ENCODE results near the gene ATP5F1E.

The ATP5F1E gene

GRCh38 chr20:59044796-59045195 is 12.7 kb upstream of the ATP5F1E start:
- H3K36me3 ChIP-seq (ENCODE audit: insufficient read depth, low read length), result peaks cover 17% of the 10 kb centered on the region
- no peaks in the 10 kb centered on the region for H4K20me1 ChIP-seq (ENCODE audit: insufficient read depth, low read length)
- H3K9me3 ChIP-seq (ENCODE audit: low read length), result no peaks in the 10 kb centered on the region
- no peak overlapping the region for H2AFZ ChIP-seq (ENCODE audit: low read length)
- H3K4me1 ChIP-seq (ENCODE audit: insufficient read depth, low read length, severe bottlenecking), result peaks cover 36% of the 10 kb centered on the region
- H3K27ac ChIP-seq (ENCODE audit: low read depth, low read length, poor library complexity, severe bottlenecking), result no peak overlapping the region
- H3K4me2 ChIP-seq (ENCODE audit: low read length), result no peak overlapping the region
- TF ChIP-seq CTCF (IDR thresholded peaks at IDR 0.05; ENCODE audit: low read length), result no peak
- no peak for TF ChIP-seq EZH2 (IDR thresholded peaks at IDR 0.05; ENCODE audit: borderline replicate concordance, low read length)
- H3K9me2 ChIP-seq (ENCODE audit: low read depth, low read length), result no peaks in the 10 kb centered on the region
- H3K27me3 ChIP-seq (ENCODE audit: insufficient read depth, low read length), result no peaks in the 10 kb centered on the region
- no peak overlapping the region for H3K4me3 ChIP-seq (ENCODE audit: low read depth, low read length, poor library complexity, severe bottlenecking)
- no peaks in the 10 kb centered on the region for H3F3A ChIP-seq (ENCODE audit: insufficient read depth, low read length)
- H3K9ac ChIP-seq (ENCODE audit: low read length), result no peak overlapping the region
- H3K79me2 ChIP-seq (ENCODE audit: insufficient read depth, low read length), result peaks cover 26% of the 10 kb centered on the region

GRCh38 chr20:59044295-59044694 is 12.2 kb upstream of the ATP5F1E start:
- no peaks in the 10 kb centered on the region for H3F3A ChIP-seq (ENCODE audit: insufficient read depth, low read length)
- TF ChIP-seq CTCF (IDR thresholded peaks at IDR 0.05; ENCODE audit: low read length) (no peak), EZH2 (IDR thresholded peaks at IDR 0.05; ENCODE audit: borderline replicate concordance, low read length) (no peak)
- no peaks in the 10 kb centered on the region for H4K20me1 ChIP-seq (ENCODE audit: insufficient read depth, low read length)
- H3K79me2 ChIP-seq (ENCODE audit: insufficient read depth, low read length), result peaks cover 31% of the 10 kb centered on the region
- no peak overlapping the region for H3K4me3 ChIP-seq (ENCODE audit: low read depth, low read length, poor library complexity, severe bottlenecking)
- peaks cover 18% of the 10 kb centered on the region for H3K36me3 ChIP-seq (ENCODE audit: insufficient read depth, low read length)
- H3K9me3 ChIP-seq (ENCODE audit: low read length), result no peaks in the 10 kb centered on the region
- no peaks in the 10 kb centered on the region for H3K27me3 ChIP-seq (ENCODE audit: insufficient read depth, low read length)
- H2AFZ ChIP-seq (ENCODE audit: low read length), result no peak overlapping the region
- peaks cover 41% of the 10 kb centered on the region for H3K4me1 ChIP-seq (ENCODE audit: insufficient read depth, low read length, severe bottlenecking)
- H3K27ac ChIP-seq (ENCODE audit: low read depth, low read length, poor library complexity, severe bottlenecking), result no peak overlapping the region
- H3K9me2 ChIP-seq (ENCODE audit: low read depth, low read length), result no peaks in the 10 kb centered on the region
- H3K9ac ChIP-seq (ENCODE audit: low read length), result no peak overlapping the region
- H3K4me2 ChIP-seq (ENCODE audit: low read length), result no peak overlapping the region

GRCh38 chr20:59043698-59044097 is 11.6 kb upstream of the ATP5F1E start:
- Histone ChIP-seq H3K4me3 (ENCODE audit: low read depth, low read length, poor library complexity, severe bottlenecking) (peak overlapping the region; percentile 86), H3K36me3 (ENCODE audit: insufficient read depth, low read length) (peaks cover 22% of the 10 kb centered on the region), H3K27ac (ENCODE audit: low read depth, low read length, poor library complexity, severe bottlenecking) (no peak overlapping the region), H3F3A (ENCODE audit: insufficient read depth, low read length) (no peaks in the 10 kb centered on the region), H3K4me2 (ENCODE audit: low read length) (peak overlapping the region; percentile 96), H3K9me3 (ENCODE audit: low read length) (no peaks in the 10 kb centered on the region), H4K20me1 (ENCODE audit: insufficient read depth, low read length) (no peaks in the 10 kb centered on the region), H3K9me2 (ENCODE audit: low read depth, low read length) (no peaks in the 10 kb centered on the region), H3K79me2 (ENCODE audit: insufficient read depth, low read length) (peaks cover 37% of the 10 kb centered on the region), H3K27me3 (ENCODE audit: insufficient read depth, low read length) (no peaks in the 10 kb centered on the region), H3K9ac (ENCODE audit: low read length) (peak overlapping the region; percentile 87), H2AFZ (ENCODE audit: low read length) (no peak overlapping the region), H3K4me1 (ENCODE audit: insufficient read depth, low read length, severe bottlenecking) (peaks cover 47% of the 10 kb centered on the region)
- TF ChIP-seq CTCF (IDR thresholded peaks at IDR 0.05; ENCODE audit: low read length) (no peak), EZH2 (IDR thresholded peaks at IDR 0.05; ENCODE audit: borderline replicate concordance, low read length) (no peak)
